OCI-M1 (cell line): ENCODE data around the gene SYNGR3.
"Not testable (repeated sequence)": the region's sequence is repeated elsewhere in the genome, so short reads cannot be mapped to it uniquely, and the experiment has no call there.

ENCODE experiments used
- DNase-seq: peaks from one replicate; lab custom pipeline; 2025; lab: John Stamatoyannopoulos, UW

The SYNGR3 gene

GRCh38 chr16:1989209-1990100 is at the start of gene SYNGR3:
SYNGR3 (plus strand) TSS chr16:1989970; CDS start chr16:1990103, 133 bp downstream.
- no peak for DNase-seq

- DNase-seq, result no peak
Measured at GRCh38 chr16:1940273-1941161, 49.3 kb upstream of the SYNGR3 start.

- no peak for DNase-seq
Measured at GRCh38 chr16:1941162-1942046, 48.4 kb upstream of the SYNGR3 start.

- peak; percentile 71 for DNase-seq
Measured at GRCh38 chr16:1942047-1942809, 47.5 kb upstream of the SYNGR3 start.

- peak; percentile 99 for DNase-seq
Measured at GRCh38 chr16:1942810-1943726, 46.7 kb upstream of the SYNGR3 start, which contains the start of gene MSRB1. MSRB1 (minus strand) TSS chr16:1943199; CDS start chr16:1943156, 43 bp downstream.

- no peak for DNase-seq
Measured at GRCh38 chr16:1944612-1945199, 45.1 kb upstream of the SYNGR3 start.

GRCh38 chr16:1945559-1946391 is 44.0 kb upstream of the SYNGR3 start:
- no peak for DNase-seq

GRCh38 chr16:1946495-1947368 is 43.0 kb upstream of the SYNGR3 start:
- DNase-seq, result no peak

- DNase-seq, result no peak
Measured at GRCh38 chr16:1947369-1947670, 42.5 kb upstream of the SYNGR3 start.

GRCh38 chr16:1949507-1949906 is 40.3 kb upstream of the SYNGR3 start:
- DNase-seq, result no peak

GRCh38 chr16:1950047-1950446 is 39.7 kb upstream of the SYNGR3 start:
- no peak for DNase-seq

- DNase-seq, result no peak
Measured at GRCh38 chr16:1950559-1950958, 39.2 kb upstream of the SYNGR3 start.

- DNase-seq, result no peak
Measured at GRCh38 chr16:1953734-1954133, 36.0 kb upstream of the SYNGR3 start.

- DNase-seq, result not testable (repeated sequence)
Measured at GRCh38 chr16:1957434-1958142, 32.2 kb upstream of the SYNGR3 start.

- DNase-seq, result not testable (repeated sequence)
Measured at GRCh38 chr16:1958143-1958491, 31.7 kb upstream of the SYNGR3 start.

- no peak for DNase-seq
Measured at GRCh38 chr16:1958715-1959268, 31.0 kb upstream of the SYNGR3 start.
